GM12878 (cell line): ENCODE measurements around the gene MED13L. TPM values are rescaled to one million over a fixed set of nuclear protein-coding genes. Genes with fewer than 3 reads are reported as not detected.

Experiments used
- ATF7 ChIP-seq: fragments of 450-650 bp; IDR thresholded peaks from 2 replicates; pipeline ENCODE4 v1.6.1; 2016; ENCODE audit warnings: low read depth, mild to moderate bottlenecking
- BACH1 ChIP-seq: fragments of 450-650 bp; IDR thresholded peaks from 2 replicates; pipeline ENCODE4 v1.6.1; 2017; ENCODE audit warnings: mild to moderate bottlenecking, borderline replicate concordance
- CHD1 ChIP-seq: IDR thresholded peaks from 2 replicates; pipeline ENCODE4 v1.6.1; 2012; ENCODE audit warnings: low read depth, low read length, improper control_type of control experiment
- EP300 ChIP-seq, 2 experiments: fragments of 150-350 bp in 1 of 2; IDR thresholded peaks; 2 replicates each; pipeline ENCODE4 v1.6.1; 2011 to 2012; ENCODE audit warnings: low read depth in 2 of 2, low read length in 2 of 2, borderline replicate concordance in 1 of 2, improper control_type of control experiment in 1 of 2, inconsistent platforms in 1 of 2; ENCODE audit not compliant: control insufficient read depth in 1 of 2
- HDAC2 ChIP-seq: fragments of 200-600 bp; sonication (generic); IDR thresholded peaks from 2 replicates; pipeline ENCODE4 v1.6.1; 2017
- JUND ChIP-seq: IDR thresholded peaks from 2 replicates; pipeline ENCODE4 v1.6.1; 2012; ENCODE audit warnings: low read depth, mild to moderate bottlenecking, low read length, improper control_type of control experiment, moderate library complexity
- KLF5 ChIP-seq: fragments of 450-650 bp; IDR thresholded peaks from 2 replicates; pipeline ENCODE4 v1.6.1; 2014; ENCODE audit warnings: mild to moderate bottlenecking; ENCODE audit not compliant: partially characterized antibody
- NR2F1 ChIP-seq: fragments of 450-650 bp; conservative IDR thresholded peaks from 2 replicates; pipeline ENCODE4 v1.6.1; 2017; ENCODE audit warnings: mild to moderate bottlenecking
- POLR2AphosphoS2 ChIP-seq: IDR thresholded peaks from 2 replicates; pipeline ENCODE4 v1.6.1; 2011; ENCODE audit warnings: low read depth, mild to moderate bottlenecking, low read length, improper control_type of control experiment, moderate library complexity
- RAD21 ChIP-seq: IDR thresholded peaks from 2 replicates; pipeline ENCODE4 v1.6.1; 2011; ENCODE audit warnings: mild to moderate bottlenecking, low read depth, low read length, moderate library complexity; ENCODE audit not compliant: insufficient read depth
- SMAD5 ChIP-seq: IDR thresholded peaks from 2 replicates; pipeline ENCODE4 v1.6.1; 2016; ENCODE audit warnings: antibody characterized with exemption, low read depth
- SRF ChIP-seq, 2 experiments: IDR thresholded peaks; 2 replicates each; pipeline ENCODE4 v1.6.1; 2011; ENCODE audit warnings: low read depth in 2 of 2, low read length in 2 of 2, mild to moderate bottlenecking in 1 of 2, moderate library complexity in 1 of 2
- TBL1XR1 ChIP-seq: IDR thresholded peaks from 2 replicates; pipeline ENCODE4 v1.6.1; 2012; ENCODE audit warnings: low read depth, low read length, improper control_type of control experiment
- TCF7 ChIP-seq: IDR thresholded peaks from 2 replicates; pipeline ENCODE4 v1.6.1; 2014; ENCODE audit warnings: antibody characterized with exemption, borderline replicate concordance
- ZBTB33 ChIP-seq: fragments of 450-650 bp; IDR thresholded peaks from 2 replicates; pipeline ENCODE4 v1.6.1; 2017; ENCODE audit warnings: mild to moderate bottlenecking
- ZNF207 ChIP-seq: fragments of 450-650 bp; IDR thresholded peaks from 2 replicates; pipeline ENCODE4 v1.6.1; 2014; ENCODE audit warnings: antibody characterized with exemption, mild to moderate bottlenecking, borderline replicate concordance
- ZNF622 ChIP-seq: fragments of 450-650 bp; IDR thresholded peaks from 2 replicates; pipeline ENCODE4 v1.6.1; 2017; ENCODE audit warnings: mild to moderate bottlenecking, inconsistent platforms
- ZZZ3 ChIP-seq: IDR thresholded peaks from 2 replicates; pipeline ENCODE4 v1.6.1; 2011; ENCODE audit warnings: low read depth; ENCODE audit not compliant: control insufficient read depth, insufficient read length
- polyA plus RNA-seq, 11 experiments: library from polyadenylated mRNA; depleted of rRNA in 4 of 11; unstranded in 6 of 11; stranded (reverse) in 5 of 11; fragments of >200 nt; fragmentation: Nextera tagmentation in 4 of 11; fragmentation: Illumina TruSeq in 1 of 11; extraction: Ambion mirVana in 4 of 11; extraction: Trizol in 1 of 11; gene quantifications; 1 replicate in 1 of 11; 2 replicates in 10 of 11; pipeline versions ENCODE4 v1.2.1 to v1.2.3, GENCODE V29; 2011 to 2016; ENCODE audit warnings: inconsistent platforms in 2 of 11, missing spikeins in 2 of 11, low read depth in 1 of 11
- total RNA-seq, 4 experiments: library from RNA; depleted of rRNA in 3 of 4; stranded (reverse); fragments of >200 nt in 3 of 4; fragmentation: Illumina TruSeq in 1 of 4; extraction: Trizol in 1 of 4; gene quantifications; 2 replicates each; pipeline versions ENCODE4 v1.2.1 to v1.2.3, GENCODE V29; 2013 to 2021
- TF ChIP-seq, protein P1 (sequence below): fragments of 450-650 bp; IDR thresholded peaks from 2 replicates; pipeline ENCODE4 v1.6.1; 2017; ENCODE audit warnings: borderline replicate concordance
- TF ChIP-seq, protein P2 (sequence below): IDR thresholded peaks from 2 replicates; pipeline ENCODE4 v1.6.1; 2011; ENCODE audit warnings: borderline replicate concordance, low read depth, mild to moderate bottlenecking, moderate library complexity, low read length; ENCODE audit not compliant: insufficient read depth, poor library complexity, severe bottlenecking
- TF ChIP-seq, protein P3 (sequence below): IDR thresholded peaks from 2 replicates; pipeline ENCODE4 v1.6.1; 2012; ENCODE audit warnings: mild to moderate bottlenecking, low read depth, low read length
- TF ChIP-seq, protein P4 (sequence below): IDR thresholded peaks from 2 replicates; pipeline ENCODE4 v1.6.1; 2012; ENCODE audit warnings: low read depth, low read length, improper control_type of control experiment

Gene MED13L
- total and polyA plus RNA-seq, 10 of the 15 experiments (the other 5 are each of a cell fraction or from before 2014, with no cell fraction given): 3.7 to 30.1 (median 9.1) TPM

- TF ChIP-seq, protein P1, sequence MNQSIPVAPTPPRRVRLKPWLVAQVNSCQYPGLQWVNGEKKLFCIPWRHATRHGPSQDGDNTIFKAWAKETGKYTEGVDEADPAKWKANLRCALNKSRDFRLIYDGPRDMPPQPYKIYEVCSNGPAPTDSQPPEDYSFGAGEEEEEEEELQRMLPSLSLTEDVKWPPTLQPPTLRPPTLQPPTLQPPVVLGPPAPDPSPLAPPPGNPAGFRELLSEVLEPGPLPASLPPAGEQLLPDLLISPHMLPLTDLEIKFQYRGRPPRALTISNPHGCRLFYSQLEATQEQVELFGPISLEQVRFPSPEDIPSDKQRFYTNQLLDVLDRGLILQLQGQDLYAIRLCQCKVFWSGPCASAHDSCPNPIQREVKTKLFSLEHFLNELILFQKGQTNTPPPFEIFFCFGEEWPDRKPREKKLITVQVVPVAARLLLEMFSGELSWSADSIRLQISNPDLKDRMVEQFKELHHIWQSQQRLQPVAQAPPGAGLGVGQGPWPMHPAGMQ: no peak
- TF ChIP-seq ZZZ3 (no peak), RAD21 (peak; percentile 71), POLR2AphosphoS2 (no peak), JUND (no peak), ATF7 (peak; percentile 55), SRF (IDR thresholded peaks at IDR 0.05; ENCODE audit: low read depth in 2 of 2, low read length in 2 of 2) (no peak), TBL1XR1 (peak; percentile 75), CHD1 (no peak), NR2F1 (peak; percentile 61; the same call in 1 of the 2 replicates), ZNF622 (no peak), ZBTB33 (no peak), SMAD5 (no peak), KLF5 (no peak), ZNF207 (no peak), HDAC2 (0 out of 2 replicates have a peak, but pooled peaks have one; percentile 23), BACH1 (no peak), TCF7 (no peak; the same call in 1 of the 2 replicates), EP300 (IDR thresholded peaks at IDR 0.05; ENCODE audit: borderline replicate concordance in 1 of 2, control insufficient read depth in 1 of 2, low read depth in 2 of 2, low read length in 2 of 2) (peak; percentile 74 to 88; a peak in 3 of 4 replicates)
- TF ChIP-seq, protein P2, sequence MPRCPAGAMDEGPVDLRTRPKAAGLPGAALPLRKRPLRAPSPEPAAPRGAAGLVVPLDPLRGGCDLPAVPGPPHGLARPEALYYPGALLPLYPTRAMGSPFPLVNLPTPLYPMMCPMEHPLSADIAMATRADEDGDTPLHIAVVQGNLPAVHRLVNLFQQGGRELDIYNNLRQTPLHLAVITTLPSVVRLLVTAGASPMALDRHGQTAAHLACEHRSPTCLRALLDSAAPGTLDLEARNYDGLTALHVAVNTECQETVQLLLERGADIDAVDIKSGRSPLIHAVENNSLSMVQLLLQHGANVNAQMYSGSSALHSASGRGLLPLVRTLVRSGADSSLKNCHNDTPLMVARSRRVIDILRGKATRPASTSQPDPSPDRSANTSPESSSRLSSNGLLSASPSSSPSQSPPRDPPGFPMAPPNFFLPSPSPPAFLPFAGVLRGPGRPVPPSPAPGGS: peak; percentile 87
- TF ChIP-seq, protein P3, sequence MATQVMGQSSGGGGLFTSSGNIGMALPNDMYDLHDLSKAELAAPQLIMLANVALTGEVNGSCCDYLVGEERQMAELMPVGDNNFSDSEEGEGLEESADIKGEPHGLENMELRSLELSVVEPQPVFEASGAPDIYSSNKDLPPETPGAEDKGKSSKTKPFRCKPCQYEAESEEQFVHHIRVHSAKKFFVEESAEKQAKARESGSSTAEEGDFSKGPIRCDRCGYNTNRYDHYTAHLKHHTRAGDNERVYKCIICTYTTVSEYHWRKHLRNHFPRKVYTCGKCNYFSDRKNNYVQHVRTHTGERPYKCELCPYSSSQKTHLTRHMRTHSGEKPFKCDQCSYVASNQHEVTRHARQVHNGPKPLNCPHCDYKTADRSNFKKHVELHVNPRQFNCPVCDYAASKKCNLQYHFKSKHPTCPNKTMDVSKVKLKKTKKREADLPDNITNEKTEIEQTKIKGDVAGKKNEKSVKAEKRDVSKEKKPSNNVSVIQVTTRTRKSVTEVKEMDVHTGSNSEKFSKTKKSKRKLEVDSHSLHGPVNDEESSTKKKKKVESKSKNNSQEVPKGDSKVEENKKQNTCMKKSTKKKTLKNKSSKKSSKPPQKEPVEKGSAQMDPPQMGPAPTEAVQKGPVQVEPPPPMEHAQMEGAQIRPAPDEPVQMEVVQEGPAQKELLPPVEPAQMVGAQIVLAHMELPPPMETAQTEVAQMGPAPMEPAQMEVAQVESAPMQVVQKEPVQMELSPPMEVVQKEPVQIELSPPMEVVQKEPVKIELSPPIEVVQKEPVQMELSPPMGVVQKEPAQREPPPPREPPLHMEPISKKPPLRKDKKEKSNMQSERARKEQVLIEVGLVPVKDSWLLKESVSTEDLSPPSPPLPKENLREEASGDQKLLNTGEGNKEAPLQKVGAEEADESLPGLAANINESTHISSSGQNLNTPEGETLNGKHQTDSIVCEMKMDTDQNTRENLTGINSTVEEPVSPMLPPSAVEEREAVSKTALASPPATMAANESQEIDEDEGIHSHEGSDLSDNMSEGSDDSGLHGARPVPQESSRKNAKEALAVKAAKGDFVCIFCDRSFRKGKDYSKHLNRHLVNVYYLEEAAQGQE: no peak
- TF ChIP-seq, protein P4, sequence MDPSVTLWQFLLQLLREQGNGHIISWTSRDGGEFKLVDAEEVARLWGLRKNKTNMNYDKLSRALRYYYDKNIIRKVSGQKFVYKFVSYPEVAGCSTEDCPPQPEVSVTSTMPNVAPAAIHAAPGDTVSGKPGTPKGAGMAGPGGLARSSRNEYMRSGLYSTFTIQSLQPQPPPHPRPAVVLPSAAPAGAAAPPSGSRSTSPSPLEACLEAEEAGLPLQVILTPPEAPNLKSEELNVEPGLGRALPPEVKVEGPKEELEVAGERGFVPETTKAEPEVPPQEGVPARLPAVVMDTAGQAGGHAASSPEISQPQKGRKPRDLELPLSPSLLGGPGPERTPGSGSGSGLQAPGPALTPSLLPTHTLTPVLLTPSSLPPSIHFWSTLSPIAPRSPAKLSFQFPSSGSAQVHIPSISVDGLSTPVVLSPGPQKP: no peak
These were observed 82.5 kb downstream of the MED13L start (continued) for GRCh38 chr12:116194935-116195431.
